ENCODE results near the gene RAP2B.
"Not testable (repeated sequence)": the region's sequence is repeated elsewhere in the genome, so short reads cannot be mapped to it uniquely, and the experiment has no call there.

The RAP2B gene

GRCh38 chr3:153142961-153143360 is 19.1 kb upstream of the RAP2B start:
- Histone ChIP-seq H3K9ac (ENCODE audit: low read depth, low read length) (no peak overlapping the region), H3K36me3 (ENCODE audit: insufficient read depth, low read length) (no peaks in the 10 kb centered on the region), H3K9me3 (ENCODE audit: insufficient read depth, low read depth, low read length) (no peaks in the 10 kb centered on the region), H3K27me3 (ENCODE audit: insufficient read depth, low read length) (no peaks in the 10 kb centered on the region), H3K4me3 (ENCODE audit: low read length) (no peak overlapping the region), H3K27ac (ENCODE audit: low read depth, low read length) (no peak overlapping the region), H3K4me1 (ENCODE audit: insufficient read depth, low read length) (peaks cover 14% of the 10 kb centered on the region; the same call in 1 of the 2 replicates)
- WGBS = no CpG with 5 or more reads among the region's 1 CpG

GRCh38 chr3:153144071-153144470 is 18.0 kb upstream of the RAP2B start:
- Histone ChIP-seq H3K4me3 (ENCODE audit: low read length) (no peak overlapping the region), H3K27ac (ENCODE audit: low read depth, low read length) (no peak overlapping the region), H3K4me1 (ENCODE audit: insufficient read depth, low read length) (peaks cover 10% of the 10 kb centered on the region; the same call in 1 of the 2 replicates), H3K36me3 (ENCODE audit: insufficient read depth, low read length) (no peaks in the 10 kb centered on the region), H3K9me3 (ENCODE audit: insufficient read depth, low read depth, low read length) (no peaks in the 10 kb centered on the region), H3K27me3 (ENCODE audit: insufficient read depth, low read length) (no peaks in the 10 kb centered on the region), H3K9ac (ENCODE audit: low read depth, low read length) (no peak overlapping the region)
- 100% methylated on average over 1 of the region's 1 CpG for WGBS

- no peaks in the 10 kb centered on the region for H3K36me3 ChIP-seq (ENCODE audit: insufficient read depth, low read length)
- 100% methylated on average over 1 of the region's 1 CpG for WGBS
- no peaks in the 10 kb centered on the region for H3K9me3 ChIP-seq (ENCODE audit: insufficient read depth, low read depth, low read length)
- H3K9ac ChIP-seq (ENCODE audit: low read depth, low read length) = no peak overlapping the region
- no peak overlapping the region for H3K27ac ChIP-seq (ENCODE audit: low read depth, low read length)
- H3K4me1 ChIP-seq (ENCODE audit: insufficient read depth, low read length) = peaks cover 10% of the 10 kb centered on the region; the same call in 1 of the 2 replicates
- no peak overlapping the region for H3K4me3 ChIP-seq (ENCODE audit: low read length)
- H3K27me3 ChIP-seq (ENCODE audit: insufficient read depth, low read length) = no peaks in the 10 kb centered on the region
These were observed 17.2 kb upstream of the RAP2B start for GRCh38 chr3:153144779-153145178.

GRCh38 chr3:153145454-153145853 is 16.6 kb upstream of the RAP2B start:
- Histone ChIP-seq H3K36me3 (ENCODE audit: insufficient read depth, low read length) (no peaks in the 10 kb centered on the region), H3K27me3 (ENCODE audit: insufficient read depth, low read length) (no peaks in the 10 kb centered on the region), H3K4me3 (ENCODE audit: low read length) (no peak overlapping the region), H3K9me3 (ENCODE audit: insufficient read depth, low read depth, low read length) (no peaks in the 10 kb centered on the region), H3K9ac (ENCODE audit: low read depth, low read length) (no peak overlapping the region), H3K27ac (ENCODE audit: low read depth, low read length) (no peak overlapping the region), H3K4me1 (ENCODE audit: insufficient read depth, low read length) (peaks cover 10% of the 10 kb centered on the region; the same call in 1 of the 2 replicates)

GRCh38 chr3:153146191-153147053 is 15.6 kb upstream of the RAP2B start:
- 96% methylated on average over 6 of the region's 6 CpGs for WGBS

GRCh38 chr3:153150991-153151390 is 11.0 kb upstream of the RAP2B start:
- Histone ChIP-seq H3K4me3 (ENCODE audit: low read length) (no peak overlapping the region), H3K9me3 (ENCODE audit: insufficient read depth, low read depth, low read length) (no peaks in the 10 kb centered on the region), H3K9ac (ENCODE audit: low read depth, low read length) (no peak overlapping the region), H3K27me3 (ENCODE audit: insufficient read depth, low read length) (no peaks in the 10 kb centered on the region), H3K27ac (ENCODE audit: low read depth, low read length) (no peak overlapping the region), H3K4me1 (ENCODE audit: insufficient read depth, low read length) (no peaks in the 10 kb centered on the region), H3K36me3 (ENCODE audit: insufficient read depth, low read length) (no peaks in the 10 kb centered on the region)
- WGBS = 79% methylated on average over 2 of the region's 2 CpGs

More at GRCh38 chr3:153146191-153147053, 15.6 kb upstream of the RAP2B start:
- H3K27me3 ChIP-seq (ENCODE audit: insufficient read depth, low read length) = no peaks in the 10 kb centered on the region
- H3K27ac ChIP-seq (ENCODE audit: low read depth, low read length) = no peak overlapping the region
- H3K36me3 ChIP-seq (ENCODE audit: insufficient read depth, low read length) = no peaks in the 10 kb centered on the region
- no peak overlapping the region for H3K9ac ChIP-seq (ENCODE audit: low read depth, low read length)
- H3K9me3 ChIP-seq (ENCODE audit: insufficient read depth, low read depth, low read length) = no peaks in the 10 kb centered on the region
- H3K4me3 ChIP-seq (ENCODE audit: low read length) = no peak overlapping the region
- peaks cover 10% of the 10 kb centered on the region; the same call in 1 of the 2 replicates for H3K4me1 ChIP-seq (ENCODE audit: insufficient read depth, low read length)

DNA sequence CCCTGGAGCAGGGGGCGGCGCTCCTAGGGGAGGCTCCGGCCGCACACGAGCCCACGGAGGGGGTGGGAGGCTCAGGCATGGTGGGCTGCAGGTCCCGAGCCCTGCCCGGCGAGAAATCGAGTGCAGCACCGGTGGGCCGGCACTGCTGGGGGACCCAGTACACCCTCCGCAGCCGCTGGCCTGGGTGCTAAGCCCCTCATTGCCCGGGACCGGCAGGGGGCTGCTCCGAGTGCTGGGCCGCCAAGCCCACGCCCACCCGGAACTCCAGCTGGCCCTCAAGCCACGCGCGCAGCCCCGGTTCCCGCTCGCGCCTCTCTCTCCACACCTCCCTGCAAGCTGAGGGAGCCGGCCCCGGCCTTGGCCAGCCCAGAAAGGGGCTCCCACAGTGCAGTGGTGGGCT is 6.2 kb upstream of the RAP2B start:
- H3K27me3 ChIP-seq (ENCODE audit: insufficient read depth, low read length); H3K4me1 ChIP-seq (ENCODE audit: insufficient read depth, low read length); H3K36me3 ChIP-seq (ENCODE audit: insufficient read depth, low read length); H3K9me3 ChIP-seq (ENCODE audit: insufficient read depth, low read depth, low read length); H3K4me3 ChIP-seq (ENCODE audit: low read length); H3K9ac ChIP-seq (ENCODE audit: low read depth, low read length); H3K27ac ChIP-seq (ENCODE audit: low read depth, low read length): not testable (repeated sequence)
- WGBS = 98% methylated on average over 29 of the region's 29 CpGs

- no peaks in the 10 kb centered on the region for H3K4me1 ChIP-seq (ENCODE audit: insufficient read depth, low read length)
- peaks cover 6% of the 10 kb centered on the region; the same call in 1 of the 2 replicates for H3K27me3 ChIP-seq (ENCODE audit: insufficient read depth, low read length)
- H3K4me3 ChIP-seq (ENCODE audit: low read length) = no peak overlapping the region
- H3K36me3 ChIP-seq (ENCODE audit: insufficient read depth, low read length) = no peaks in the 10 kb centered on the region
- H3K27ac ChIP-seq (ENCODE audit: low read depth, low read length) = no peak overlapping the region
- 93% methylated on average over 2 of the region's 4 CpGs for WGBS
- no peak overlapping the region for H3K9ac ChIP-seq (ENCODE audit: low read depth, low read length)
- no peaks in the 10 kb centered on the region for H3K9me3 ChIP-seq (ENCODE audit: insufficient read depth, low read depth, low read length)
These were observed 3.8 kb upstream of the RAP2B start for GRCh38 chr3:153158189-153158588.

- Histone ChIP-seq H3K4me3 (ENCODE audit: low read length) (no peak overlapping the region; the same call in 1 of the 2 replicates), H3K9ac (ENCODE audit: low read depth, low read length) (no peak overlapping the region), H3K27ac (ENCODE audit: low read depth, low read length) (no peak overlapping the region), H3K9me3 (ENCODE audit: insufficient read depth, low read depth, low read length) (no peaks in the 10 kb centered on the region), H3K4me1 (ENCODE audit: insufficient read depth, low read length) (no peaks in the 10 kb centered on the region), H3K27me3 (ENCODE audit: insufficient read depth, low read length) (peaks cover 6% of the 10 kb centered on the region; the same call in 1 of the 2 replicates), H3K36me3 (ENCODE audit: insufficient read depth, low read length) (no peaks in the 10 kb centered on the region)
- 93% methylated on average over 8 of the region's 9 CpGs for WGBS
These were observed 2.9 kb upstream of the RAP2B start for GRCh38 chr3:153158961-153159735.

DNA sequence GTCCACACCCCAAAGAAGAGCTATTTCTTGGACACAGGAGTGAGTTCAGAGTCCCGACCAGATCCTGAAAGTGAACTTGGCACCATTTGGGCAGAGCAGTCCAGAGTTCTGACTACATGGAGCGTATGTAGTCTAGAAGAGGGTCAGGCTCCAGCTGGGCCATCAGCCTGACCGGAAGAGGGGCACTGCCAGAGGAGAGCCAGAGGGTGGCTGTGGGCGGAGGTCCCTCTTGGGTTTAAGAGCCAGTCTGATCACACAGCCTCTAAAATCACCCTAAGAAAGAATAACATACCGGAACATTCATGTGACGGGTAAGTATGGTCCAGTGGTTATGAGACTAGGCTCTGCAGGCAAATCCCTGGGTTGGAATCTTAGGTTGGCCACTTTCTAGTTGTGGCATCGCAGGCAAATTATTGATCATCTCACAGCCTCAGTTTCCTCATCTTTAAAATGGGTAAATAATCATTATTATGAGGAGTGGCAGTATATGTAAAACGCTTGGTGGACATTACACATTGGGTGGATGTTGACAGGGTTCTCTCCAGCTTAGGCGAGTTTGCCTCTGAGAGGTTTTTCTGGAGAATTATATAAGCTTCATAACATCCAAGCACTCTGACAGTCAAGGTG is 2.1 kb upstream of the RAP2B start:
- Histone ChIP-seq H3K36me3 (ENCODE audit: insufficient read depth, low read length) (0 out of 2 replicates have a peak, but pooled peaks cover 4% of the 10 kb centered on the region), H3K9me3 (ENCODE audit: insufficient read depth, low read depth, low read length) (no peaks in the 10 kb centered on the region), H3K27me3 (ENCODE audit: insufficient read depth, low read length) (peaks cover 6% of the 10 kb centered on the region; the same call in 1 of the 2 replicates), H3K9ac (ENCODE audit: low read depth, low read length) (peak overlapping the region; percentile 66), H3K27ac (ENCODE audit: low read depth, low read length) (peak overlapping the region; percentile 79; the same call in 1 of the 2 replicates), H3K4me3 (ENCODE audit: low read length) (peak overlapping the region; percentile 95), H3K4me1 (ENCODE audit: insufficient read depth, low read length) (peaks cover 7% of the 10 kb centered on the region; the same call in 1 of the 2 replicates)
- 87% methylated on average over 8 of the region's 9 CpGs for WGBS

Measured in HUES64 (cell line).